A673 (cell line): ENCODE measurements around the gene C6orf118.

Source experiments
- EZH2 ChIP-seq: fragments of 200-600 bp; sonication (generic); IDR thresholded peaks from 2 replicates; pipeline ENCODE4 v1.6.1; 2017; ENCODE audit warnings: borderline replicate concordance, low read depth, mild to moderate bottlenecking, mixed read lengths, antibody characterized with exemption, low read length; ENCODE audit not compliant: poor library complexity, severe bottlenecking
- TF ChIP-seq, protein P1 (sequence below): fragments of 300-800, 200-600 bp; sonication (generic); conservative IDR thresholded peaks from 2 replicates; pipeline ENCODE4 v1.5.1; 2017; ENCODE audit warnings: low read depth, mild to moderate bottlenecking, antibody characterized with exemption, low read length, moderate library complexity, mixed read lengths

DNA sequence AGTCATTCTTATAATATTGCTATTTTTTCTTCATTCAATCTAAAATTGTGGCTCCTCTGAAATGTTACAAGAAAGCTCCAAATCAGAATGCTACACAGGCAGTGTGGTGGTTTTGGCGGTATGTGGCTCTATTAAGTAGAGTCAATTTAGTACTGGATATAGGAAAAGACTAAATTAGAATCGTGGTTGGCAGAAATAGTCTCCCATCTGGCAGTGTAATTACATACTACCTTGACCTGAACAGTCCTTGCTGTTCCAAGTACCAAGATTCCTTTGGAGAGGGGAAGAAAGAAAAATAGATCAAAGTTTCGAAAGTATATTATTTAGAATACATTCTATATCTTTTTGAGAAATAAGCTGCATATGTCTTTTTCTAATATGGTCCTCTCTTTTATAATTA, 78.2 kb downstream of the C6orf118 start:
- TF ChIP-seq, protein P1, sequence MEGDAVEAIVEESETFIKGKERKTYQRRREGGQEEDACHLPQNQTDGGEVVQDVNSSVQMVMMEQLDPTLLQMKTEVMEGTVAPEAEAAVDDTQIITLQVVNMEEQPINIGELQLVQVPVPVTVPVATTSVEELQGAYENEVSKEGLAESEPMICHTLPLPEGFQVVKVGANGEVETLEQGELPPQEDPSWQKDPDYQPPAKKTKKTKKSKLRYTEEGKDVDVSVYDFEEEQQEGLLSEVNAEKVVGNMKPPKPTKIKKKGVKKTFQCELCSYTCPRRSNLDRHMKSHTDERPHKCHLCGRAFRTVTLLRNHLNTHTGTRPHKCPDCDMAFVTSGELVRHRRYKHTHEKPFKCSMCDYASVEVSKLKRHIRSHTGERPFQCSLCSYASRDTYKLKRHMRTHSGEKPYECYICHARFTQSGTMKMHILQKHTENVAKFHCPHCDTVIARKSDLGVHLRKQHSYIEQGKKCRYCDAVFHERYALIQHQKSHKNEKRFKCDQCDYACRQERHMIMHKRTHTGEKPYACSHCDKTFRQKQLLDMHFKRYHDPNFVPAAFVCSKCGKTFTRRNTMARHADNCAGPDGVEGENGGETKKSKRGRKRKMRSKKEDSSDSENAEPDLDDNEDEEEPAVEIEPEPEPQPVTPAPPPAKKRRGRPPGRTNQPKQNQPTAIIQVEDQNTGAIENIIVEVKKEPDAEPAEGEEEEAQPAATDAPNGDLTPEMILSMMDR = no peak
- no peak for TF ChIP-seq EZH2
